NB4 (cell line): ENCODE results near the gene BIRC5.

Experiments used
- CTCF ChIP-seq: IDR thresholded peaks from one replicate; pipeline ENCODE4 v1.5.1; 2012; ENCODE audit warnings: low read depth, low read length
- MYC ChIP-seq: IDR thresholded peaks from 2 replicates; pipeline ENCODE4 v1.6.1; 2011; ENCODE audit warnings: low read depth, low read length
- POLR2A ChIP-seq: IDR thresholded peaks from 2 replicates; pipeline ENCODE4 v1.6.1; 2011; ENCODE audit warnings: mild to moderate bottlenecking; ENCODE audit not compliant: insufficient read length; ENCODE audit errors: extremely low read depth
- TF ChIP-seq, protein P1 (sequence below): IDR thresholded peaks from 2 replicates; pipeline ENCODE4 v1.6.1; 2011; ENCODE audit warnings: low read depth, low read length

DNA sequence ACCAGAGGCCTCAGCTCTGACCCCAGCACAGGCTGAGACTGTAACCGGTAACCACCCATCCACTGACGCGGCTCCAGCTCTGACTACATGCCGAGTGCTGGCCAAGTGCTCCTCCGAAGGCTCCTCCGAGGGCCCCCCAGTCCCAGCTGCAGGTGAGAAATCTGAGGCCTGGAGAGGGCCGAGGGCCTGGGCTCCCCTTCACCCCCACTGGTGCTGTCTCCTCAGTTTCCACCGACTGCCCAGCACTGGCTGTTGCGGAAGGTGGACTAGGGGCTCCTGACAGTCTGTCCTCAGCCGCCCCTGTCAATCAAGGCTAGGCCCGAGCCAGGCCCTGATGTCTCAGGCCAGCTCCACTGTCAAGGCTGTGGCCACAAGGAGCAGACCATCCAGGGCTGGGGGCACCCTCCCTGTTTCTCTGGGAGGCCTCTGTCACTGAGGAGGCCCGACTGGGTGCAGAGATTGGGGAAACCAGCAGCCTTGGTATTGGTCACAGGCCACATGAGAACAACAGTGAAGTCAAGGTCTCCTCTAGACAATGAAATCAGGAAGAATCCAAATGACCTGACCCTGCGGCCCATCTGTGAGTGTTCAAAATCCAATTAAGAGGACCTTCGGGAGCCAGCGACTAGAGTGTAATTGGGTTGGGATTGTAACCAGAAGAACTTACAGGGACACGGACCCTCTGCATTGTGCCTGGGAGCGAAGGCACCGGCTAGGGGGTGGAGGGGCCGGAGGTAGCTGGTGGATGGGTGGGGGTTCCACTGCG lies 22.5 kb downstream of the BIRC5 start:
- TF ChIP-seq CTCF, result no peak
- no peak for TF ChIP-seq POLR2A
- TF ChIP-seq, protein P1, sequence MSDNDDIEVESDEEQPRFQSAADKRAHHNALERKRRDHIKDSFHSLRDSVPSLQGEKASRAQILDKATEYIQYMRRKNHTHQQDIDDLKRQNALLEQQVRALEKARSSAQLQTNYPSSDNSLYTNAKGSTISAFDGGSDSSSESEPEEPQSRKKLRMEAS, result no peak
- TF ChIP-seq MYC, result no peak
